Measurements from ENCODE around the gene CCDC200.
"Not testable (repeated sequence)": the region's sequence is repeated elsewhere in the genome, so short reads cannot be mapped to it uniquely, and the experiment has no call there.

GRCh38 chr17:43270552-43271504 lies 42.4 kb upstream of the CCDC200 start:
- TF ChIP-seq CTCF (conservative IDR thresholded peaks at IDR 0.05); EZH2 (IDR thresholded peaks at IDR 0.05; ENCODE audit: low read depth): not testable (repeated sequence)

Measured in PC-9 (cell line).